MM.1S (cell line): ENCODE data around the gene HCN2.

Experiments used
- CTCF ChIP-seq: fragments of 300-600 bp; sonication (generic); IDR thresholded peaks from 2 replicates; pipeline ENCODE4 v1.5.1; 2016; ENCODE audit warnings: antibody characterized with exemption, low read length, mixed read lengths
- EZH2phosphoT487 ChIP-seq: fragments of 300-600 bp; sonication (generic); IDR thresholded peaks from 2 replicates; pipeline ENCODE4 v1.6.1; 2018; ENCODE audit warnings: antibody characterized with exemption, low read length

GRCh38 chr19:583198-583967 lies 6.3 kb upstream of the HCN2 start:
- no peak for TF ChIP-seq CTCF
- no peak for TF ChIP-seq EZH2phosphoT487
